SK-N-MC (cell line): Measurements from ENCODE around the gene EPDR1.

Experiments used
- EZH2 ChIP-seq: fragments of 200-600 bp; sonication (generic); IDR thresholded peaks from one replicate; pipeline ENCODE4 v1.6.1; 2017; ENCODE audit warnings: antibody characterized with exemption
- FOXP2 ChIP-seq: optimal IDR thresholded peaks from 2 replicates; pipeline ENCODE3; 2011; ENCODE audit warnings: mild to moderate bottlenecking, moderate library complexity; ENCODE audit not compliant: insufficient read depth; ENCODE audit errors: extremely low read length, control extremely low read depth
- POLR2AphosphoS5 ChIP-seq: IDR thresholded peaks from 2 replicates; pipeline ENCODE4 v1.6.1; 2012; ENCODE audit warnings: mild to moderate bottlenecking, low read depth, low read length, borderline replicate concordance

- TF ChIP-seq EZH2 (no peak), POLR2AphosphoS5 (no peak), FOXP2 (no peak)
Observed at GRCh38 chr7:37916017-37916672, 4.3 kb upstream of the EPDR1 start.
